NCI-H2029 treated with DMSO at 0.1 percent for 48 hours (cell line): ENCODE data around the gene THOC2.
"Not testable (repeated sequence)": the region's sequence is repeated elsewhere in the genome, so short reads cannot be mapped to it uniquely, and the experiment has no call there.

Experiments
- DNase-seq: peaks from one replicate; lab custom pipeline; 2025; lab: John Stamatoyannopoulos, UW

Gene THOC2

DNA sequence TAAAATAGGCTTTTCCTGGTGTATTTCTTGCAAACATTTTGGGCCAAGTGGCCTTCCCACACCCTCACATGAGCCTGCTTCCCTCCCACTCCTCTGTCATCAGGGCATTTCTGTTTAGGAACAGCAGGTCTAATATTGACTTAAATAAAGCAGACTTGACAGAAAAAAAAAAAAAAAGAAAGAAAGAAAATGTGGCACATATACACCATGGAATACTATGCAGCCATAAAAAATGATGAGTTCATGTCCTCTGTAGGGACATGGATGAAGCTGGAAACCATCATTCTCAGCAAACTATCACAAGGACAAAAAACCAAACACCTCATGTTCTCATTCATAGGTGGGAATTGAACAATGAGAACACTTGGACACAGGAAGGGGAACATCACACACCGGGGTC lies 2.3 kb upstream of the THOC2 start:
- DNase-seq = not testable (repeated sequence)

DNA sequence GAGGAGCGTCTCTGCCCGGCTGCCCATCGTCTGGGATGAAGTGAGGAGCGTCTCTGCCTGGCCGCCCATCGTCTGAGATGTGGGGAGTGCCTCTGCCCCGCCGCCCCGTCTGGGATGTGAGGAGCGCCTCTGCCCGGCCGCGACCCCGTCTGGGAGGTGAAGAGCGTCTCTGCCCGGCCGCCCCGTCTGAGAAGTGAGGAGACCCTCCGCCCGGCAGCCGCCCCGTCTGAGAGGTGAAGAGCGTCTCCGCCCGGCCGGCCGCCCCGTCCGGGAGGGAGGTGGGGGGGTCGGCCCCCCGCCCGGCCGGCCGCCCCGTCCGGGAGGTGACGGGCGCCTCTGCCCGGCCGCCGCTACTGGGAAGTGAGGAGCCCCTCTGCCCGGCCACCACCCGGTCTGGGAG lies 1.2 kb upstream of the THOC2 start:
- not testable (repeated sequence) for DNase-seq

DNA sequence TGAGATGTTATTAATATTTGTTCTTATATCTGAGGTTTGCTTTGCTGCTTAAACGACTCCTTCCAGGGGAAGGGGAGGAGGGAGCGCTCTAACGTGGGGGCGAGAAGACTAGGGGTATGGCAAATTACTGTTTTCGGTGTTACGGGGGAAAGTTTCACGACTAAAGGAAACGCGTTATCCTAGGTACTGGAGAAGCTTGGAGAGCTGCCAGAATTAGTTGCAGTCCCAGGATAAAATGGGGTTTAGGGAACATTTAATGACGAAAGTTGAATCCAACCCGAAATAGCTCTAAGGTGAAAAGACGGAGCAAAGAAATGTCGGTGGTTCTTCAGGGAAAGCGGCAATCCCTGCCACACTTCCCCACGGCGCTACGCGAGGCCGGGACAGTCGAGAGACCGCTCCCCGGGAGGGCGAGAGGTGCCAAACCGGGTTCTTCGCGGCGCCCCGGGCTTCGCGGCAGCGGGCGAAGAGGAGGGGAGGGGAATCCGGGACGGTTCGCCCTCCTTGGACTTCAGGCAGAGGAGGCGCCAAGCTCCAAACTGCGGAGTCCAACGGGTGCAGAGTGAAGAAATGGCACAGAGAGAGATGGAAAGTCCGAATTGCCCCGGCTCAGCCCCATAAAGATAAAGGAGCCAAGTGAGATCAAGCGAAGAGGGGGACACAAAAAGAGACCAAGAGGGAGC lies 724 bp downstream of the THOC2 start:
- no peak for DNase-seq

DNA sequence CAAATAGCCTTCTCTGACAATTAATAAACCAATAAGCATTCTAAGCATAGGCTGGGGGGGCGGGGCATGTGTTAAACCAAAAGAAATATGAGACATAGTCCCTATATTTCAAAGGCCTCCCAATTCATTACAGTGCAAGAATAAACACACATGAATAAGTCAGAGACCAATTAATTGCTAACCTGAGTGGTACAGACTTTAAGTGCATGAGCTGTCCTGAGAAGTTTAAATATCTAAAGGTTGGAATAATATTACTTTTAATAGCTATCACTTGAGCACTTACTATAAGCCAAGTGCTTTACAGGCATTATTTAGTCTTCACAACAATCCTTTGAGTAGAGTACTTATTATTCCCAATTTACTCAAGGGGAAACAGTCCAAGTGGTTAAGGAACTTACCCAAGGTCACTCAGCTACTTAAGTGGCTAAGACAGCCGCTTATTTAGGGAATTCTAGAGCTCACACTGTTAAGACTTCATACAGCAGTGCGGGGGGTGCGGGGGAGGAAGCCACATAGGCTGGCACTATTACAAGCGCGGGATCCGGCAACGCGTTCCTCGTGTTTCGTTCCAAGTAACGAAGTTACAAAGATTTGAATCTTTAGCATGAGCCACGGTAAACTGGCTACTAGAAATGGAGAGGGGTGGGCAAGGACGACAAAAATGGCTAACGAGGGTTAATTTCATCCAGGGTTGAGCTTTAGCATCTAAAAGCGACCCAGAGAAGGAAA lies 1.4 kb downstream of the THOC2 start:
- DNase-seq = peak; percentile 1

DNA sequence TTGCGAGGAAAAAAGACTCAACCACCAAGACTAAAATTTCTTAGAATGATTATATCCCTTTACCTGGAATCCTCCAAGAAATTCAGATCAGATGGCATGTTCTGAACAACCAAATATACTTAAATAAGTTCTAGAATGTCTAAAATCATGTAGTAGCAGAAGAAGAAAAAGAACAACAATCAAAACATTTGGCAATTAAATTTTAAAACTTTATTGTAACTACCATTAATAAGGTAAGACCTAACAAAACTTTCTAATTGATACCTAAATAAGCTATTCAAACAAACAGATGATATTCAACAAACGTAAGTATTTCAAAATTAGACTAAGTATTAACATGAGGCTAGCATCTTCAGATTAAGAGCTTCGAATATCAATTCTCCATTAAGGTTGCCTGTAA lies 4.3 kb downstream of the THOC2 start:
- no peak for DNase-seq

DNA sequence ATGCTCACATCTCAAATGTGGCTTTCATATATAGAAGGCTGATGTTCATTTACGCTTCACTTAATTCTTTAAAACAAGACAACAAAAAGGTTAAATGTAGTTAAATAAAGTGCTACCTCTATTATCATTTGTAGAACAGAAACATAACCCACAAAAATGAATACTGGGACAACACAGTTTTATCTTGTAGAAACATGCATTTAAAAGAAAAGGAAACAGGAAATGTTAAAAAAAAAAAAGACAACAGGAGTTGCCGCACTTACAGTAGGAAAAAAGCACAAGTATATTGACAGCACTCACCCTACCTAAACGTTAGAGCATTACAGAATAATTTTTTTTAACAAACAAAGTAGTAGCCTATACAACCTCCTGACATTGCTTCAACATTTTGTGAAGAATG lies 4.8 kb downstream of the THOC2 start:
- DNase-seq = no peak

DNA sequence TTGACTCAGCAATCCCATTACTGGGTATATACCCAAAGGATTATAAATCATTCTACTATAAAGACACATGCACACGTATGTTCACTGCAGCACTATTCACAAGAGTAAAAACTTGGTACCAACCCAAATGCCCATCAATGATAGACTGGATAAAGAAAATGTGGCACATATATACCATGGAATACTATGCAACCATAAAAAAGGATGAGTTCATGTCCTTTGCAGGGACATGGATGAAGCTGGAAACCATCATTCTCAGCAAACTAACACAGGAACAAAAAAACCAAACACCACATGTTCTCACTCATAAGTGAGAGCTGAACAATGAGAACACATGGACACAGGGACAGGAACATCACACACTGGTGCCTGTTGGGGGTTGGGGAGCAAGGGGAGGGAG lies 10.7 kb downstream of the THOC2 start:
- not testable (repeated sequence) for DNase-seq

DNA sequence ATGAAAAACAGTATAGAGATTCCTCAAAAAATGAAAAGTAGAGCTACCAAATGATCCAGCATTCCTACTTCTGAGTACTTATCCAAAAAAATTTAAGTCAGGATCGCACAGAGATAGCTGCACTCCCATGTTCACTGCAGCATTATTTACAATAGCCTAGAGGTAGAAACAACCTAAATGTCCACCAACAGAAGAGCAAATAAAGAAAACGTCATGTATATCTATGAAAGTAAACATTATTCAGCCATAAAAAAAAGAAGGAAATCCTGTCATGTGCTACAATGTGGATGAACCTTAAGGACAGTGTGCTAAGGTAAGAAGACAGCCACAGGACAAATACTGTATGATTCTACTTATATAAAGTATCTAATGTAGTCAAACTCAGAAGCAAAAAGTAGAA lies 12.4 kb downstream of the THOC2 start:
- peak; percentile 0 for DNase-seq

DNA sequence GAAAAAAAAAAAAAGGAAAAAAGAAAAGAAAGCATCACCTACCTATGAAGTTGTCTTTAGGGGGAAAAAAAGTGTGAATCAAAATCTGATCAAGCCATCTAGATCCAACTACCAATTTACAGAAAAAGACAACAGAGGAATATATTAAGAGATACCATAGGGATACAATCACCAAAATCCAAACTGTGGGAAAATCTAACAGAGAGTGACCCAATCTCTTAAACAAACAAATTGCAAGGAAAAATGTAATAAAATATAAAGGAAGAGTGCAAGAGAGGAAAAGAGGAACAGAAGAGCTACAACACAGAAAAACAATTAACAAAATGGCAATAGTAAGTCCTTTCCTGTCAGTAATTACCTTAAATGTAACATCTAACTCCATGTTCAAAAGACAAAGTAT lies 19.0 kb downstream of the THOC2 start:
- no peak for DNase-seq

DNA sequence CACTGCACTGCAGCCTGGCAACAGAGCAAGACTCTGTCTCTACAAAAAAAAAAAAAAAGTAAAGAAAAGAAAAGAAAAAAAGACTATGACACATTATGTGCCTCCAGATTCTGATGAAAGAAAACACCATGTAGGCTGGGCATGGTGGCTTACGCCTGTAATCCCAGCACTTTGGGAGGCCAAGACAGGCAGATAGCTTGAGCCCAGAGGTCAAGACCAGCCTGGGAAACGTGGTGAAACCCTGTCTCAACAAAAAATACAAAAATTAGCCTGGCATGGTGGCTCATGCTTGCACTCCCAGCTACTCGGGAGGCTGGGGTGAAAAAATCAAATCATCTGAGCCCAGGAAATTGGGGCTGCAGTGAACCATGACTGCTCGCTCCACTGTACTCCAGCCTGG lies 19.4 kb downstream of the THOC2 start:
- DNase-seq = no peak

DNA sequence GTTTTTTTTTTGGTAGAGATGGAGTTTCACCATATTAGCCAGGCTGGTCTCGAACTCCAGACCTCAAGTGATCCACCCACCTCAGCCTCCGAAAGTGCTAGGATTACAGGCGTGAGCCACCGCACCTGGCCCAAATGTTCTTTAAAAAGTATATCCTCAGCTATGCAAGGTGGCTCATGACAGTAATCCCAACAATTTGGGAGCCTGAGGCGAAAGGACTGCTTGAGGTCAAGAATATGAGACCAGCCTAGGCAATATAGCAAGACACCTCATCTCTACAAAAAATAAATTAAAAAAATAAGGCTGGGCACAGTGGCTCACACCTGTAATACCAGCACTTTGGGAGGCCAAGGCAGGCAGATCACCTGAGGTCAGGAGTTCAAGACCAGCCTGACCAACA lies 21.7 kb downstream of the THOC2 start:
- not testable (repeated sequence) for DNase-seq

DNA sequence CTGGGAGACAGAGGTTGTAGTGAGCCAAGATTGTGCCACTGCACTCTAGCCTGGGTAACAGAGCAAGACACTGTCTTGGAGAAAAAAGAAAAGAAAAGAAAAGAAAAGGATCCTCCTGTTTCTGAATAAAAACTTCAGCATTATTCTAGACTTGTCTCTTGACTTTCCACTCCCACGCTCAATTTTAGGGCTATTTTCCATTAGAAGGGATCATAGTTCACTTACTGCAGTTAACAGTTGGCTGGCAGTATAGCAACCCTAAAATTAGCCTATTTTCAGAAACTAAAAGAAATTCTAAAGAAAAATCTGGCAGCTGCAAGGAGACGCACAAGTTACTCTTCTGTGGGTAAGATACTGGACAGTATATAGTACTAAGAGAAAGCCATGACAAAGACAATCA lies 28.1 kb downstream of the THOC2 start:
- DNase-seq = no peak

DNA sequence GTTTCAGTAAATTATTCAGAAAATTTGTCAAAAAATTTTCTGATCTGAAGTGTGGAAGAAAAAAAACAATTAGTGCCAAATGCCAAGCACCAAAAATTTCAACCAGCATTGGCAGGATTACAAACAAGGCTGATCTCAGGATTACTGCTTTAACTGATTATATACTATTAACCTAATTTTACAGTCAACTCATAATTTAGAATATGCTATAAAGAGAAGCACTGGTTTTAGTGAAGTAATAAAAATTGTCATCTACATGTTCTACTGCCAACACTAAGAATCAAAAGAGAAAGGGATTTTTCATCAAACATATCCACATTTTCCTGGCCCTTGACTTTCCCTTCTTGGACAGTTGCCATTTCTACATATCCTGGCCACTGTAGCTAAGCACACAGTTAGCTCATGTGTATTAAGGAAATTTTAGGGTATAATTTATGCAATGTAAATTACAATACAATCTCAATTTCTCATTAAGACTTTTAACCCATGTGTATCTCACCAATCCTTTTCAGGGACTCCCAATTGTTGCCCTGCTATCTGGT lies 33.8 kb downstream of the THOC2 start:
- DNase-seq = peak; percentile 2

DNA sequence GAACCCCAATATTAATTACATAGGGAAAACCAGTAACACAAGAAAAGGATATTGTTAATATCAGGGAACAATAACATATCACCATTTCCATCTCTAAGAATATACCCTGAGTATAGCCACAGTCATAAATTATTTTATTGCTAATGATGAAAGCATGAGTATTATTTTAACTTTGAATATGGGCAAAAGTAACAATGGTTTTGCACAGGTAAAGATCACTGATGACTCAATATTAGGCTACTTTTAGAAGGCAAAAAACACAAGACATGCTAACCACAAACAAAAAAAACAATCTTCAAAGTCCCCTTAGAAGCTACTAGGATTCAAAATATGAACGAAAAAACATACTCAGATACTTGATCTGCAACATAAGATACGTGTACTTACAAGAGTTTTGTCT lies 36.5 kb downstream of the THOC2 start:
- no peak for DNase-seq

DNA sequence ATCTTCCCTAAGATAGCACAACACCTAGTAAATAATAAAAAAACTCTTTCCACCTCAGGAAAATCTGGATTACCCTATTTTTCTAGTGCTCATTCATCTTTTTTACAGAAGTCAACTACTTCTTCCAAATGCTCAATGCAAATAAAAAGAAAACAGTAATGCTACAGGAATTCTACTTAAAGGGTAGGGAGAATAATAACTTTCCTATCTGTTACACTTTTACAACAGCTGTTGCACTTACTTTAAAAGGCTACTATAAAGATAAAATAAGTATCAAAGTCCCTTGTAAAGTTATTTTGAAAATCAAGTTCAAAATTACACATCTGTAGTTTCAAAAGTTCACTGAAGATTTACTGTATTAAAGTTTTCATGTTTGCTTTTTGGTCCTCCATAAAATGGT lies 37.6 kb downstream of the THOC2 start:
- DNase-seq = no peak

DNA sequence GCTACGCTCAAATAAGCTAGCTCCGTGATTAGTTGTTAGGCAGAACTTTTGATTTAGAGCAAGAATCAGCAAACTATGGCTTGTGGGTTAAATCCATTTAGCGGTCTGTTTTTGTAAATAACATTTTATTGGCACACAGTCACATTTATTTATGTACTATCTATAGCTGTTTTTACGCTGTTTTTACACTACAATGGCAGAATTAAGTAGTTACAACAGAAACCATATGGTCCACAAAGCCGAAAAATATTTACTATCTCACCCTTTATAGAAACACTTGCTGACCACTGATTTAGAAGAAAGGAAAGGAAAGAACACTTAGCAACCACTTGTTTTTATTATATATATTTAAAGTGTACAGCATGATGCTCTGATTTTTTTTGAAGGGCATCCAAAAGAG lies 41.1 kb downstream of the THOC2 start:
- no peak for DNase-seq

DNA sequence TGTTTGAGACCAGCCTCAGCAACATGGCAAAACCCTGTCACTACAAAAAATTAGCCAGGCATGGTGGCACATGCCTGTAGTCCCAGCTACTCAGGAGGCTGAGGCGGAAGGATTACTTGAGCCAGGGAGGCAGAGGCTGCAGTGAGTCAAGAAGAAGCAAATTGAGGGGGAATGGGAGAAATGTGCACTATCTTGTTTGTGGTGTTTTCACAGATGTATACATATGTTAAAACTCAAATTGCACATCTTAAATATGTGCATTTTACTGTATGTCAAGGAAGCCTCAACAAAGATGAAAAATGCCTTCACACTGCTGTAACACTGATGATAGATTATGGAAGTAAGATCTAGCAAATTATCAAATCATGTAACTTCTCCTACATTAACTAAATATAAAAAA lies 44.3 kb downstream of the THOC2 start:
- no peak for DNase-seq

DNA sequence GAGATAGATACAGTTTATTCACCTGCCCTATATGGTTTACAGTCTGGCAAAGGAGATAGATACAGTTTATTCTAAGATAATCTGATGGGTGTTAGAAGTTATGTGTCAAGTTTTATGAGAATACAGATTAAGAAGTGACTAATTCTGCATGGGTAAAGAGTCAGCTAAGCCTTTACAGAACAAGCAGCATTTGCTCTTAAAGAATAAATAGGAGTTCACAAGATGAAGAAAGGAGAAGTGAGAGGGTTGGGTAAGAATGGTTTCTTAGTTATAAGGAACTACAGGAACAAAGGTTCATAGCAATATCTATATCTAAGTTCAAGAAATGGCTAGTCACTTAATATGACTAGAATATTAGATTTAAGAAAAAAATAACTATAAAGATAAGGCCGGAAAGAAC lies 47.6 kb downstream of the THOC2 start:
- no peak for DNase-seq

DNA sequence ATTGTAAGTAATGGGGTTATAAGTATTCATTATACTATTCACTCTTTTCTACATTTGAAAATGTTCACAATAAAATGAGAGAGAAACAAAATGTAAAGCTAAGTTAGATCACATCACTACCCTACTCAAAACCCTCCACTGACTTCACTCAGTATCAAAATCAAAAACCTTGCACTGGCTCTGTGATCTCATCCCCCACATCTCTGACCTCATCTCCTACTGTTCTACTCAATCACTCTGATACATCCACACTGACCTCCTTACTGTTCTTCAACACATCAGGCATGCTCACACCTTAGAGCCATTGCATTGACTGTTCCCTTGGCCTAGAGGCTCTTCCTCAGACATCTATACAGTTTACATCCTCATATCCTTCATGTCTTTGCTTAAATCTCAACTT lies 50.7 kb downstream of the THOC2 start:
- DNase-seq = no peak

DNA sequence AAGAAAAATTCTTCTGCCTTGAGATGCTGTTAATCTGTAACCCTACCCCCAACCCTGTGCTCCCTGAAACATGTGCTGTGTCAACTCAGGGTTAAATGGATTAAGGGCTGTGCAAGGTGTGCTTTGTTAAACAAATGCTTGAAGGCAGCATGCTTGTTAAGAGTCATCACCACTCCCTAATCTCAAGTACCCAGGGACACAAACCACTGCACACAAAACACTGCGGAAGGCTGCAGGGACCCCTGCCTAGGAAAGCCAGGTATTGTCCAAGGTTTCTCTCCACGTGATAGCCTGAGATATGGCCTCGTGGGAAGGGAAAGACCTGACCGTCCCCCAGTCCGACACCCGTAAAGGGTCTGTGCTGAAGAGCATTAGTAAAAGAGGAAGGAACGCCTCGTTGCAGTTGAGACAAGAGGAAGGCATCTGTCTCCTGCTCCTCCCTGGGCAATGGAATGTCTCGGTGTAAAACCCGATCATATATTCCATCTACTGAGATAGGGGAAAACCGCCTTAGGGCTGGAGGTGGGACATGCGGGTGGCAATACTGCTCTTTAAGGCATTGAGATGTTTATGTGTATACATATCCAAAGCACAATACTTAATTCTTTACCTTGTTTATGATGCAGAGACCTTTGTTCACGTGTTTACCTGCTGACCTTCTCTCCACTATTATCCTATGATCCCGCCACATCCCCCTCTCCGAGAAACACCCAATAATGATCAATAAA lies 53.0 kb downstream of the THOC2 start:
- DNase-seq = not testable (repeated sequence)

DNA sequence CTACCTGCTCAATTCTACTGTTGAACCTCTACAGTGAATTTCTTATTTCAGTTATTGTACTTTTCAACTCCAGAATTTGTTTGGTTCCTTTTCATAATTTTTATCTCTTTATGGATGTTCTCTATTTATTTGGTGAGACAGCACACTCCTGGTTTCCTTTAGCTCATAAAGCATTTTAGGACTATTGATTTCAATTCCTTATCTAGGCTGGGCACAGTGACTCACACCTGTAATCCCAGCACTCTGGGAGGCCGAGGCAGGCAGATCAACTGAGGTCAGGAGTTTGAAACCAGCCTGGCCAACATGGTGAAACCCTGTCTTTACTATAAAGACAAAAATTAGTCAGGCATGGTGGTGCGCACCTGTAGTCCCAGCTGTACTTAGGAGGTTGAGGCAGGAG lies 57.7 kb downstream of the THOC2 start:
- no peak for DNase-seq

DNA sequence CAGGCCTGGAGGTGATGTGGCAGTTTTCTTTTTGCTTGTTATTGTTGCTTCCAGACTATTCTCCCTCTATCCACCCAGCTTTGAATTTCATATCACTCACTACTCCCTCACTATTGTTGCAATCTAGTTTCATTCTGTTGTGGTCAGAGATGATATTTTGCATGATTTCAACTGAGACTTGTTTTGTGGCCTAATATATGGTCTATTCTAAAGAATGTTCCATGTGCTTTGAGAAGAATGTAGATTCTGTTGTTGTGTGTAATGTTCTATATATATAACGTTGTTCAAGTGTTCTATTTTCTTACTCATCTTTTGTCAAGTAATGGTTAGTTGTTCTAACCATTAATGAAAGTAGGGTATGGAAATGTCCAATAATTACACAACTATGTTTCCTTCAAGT lies 59.0 kb downstream of the THOC2 start:
- no peak for DNase-seq

DNA sequence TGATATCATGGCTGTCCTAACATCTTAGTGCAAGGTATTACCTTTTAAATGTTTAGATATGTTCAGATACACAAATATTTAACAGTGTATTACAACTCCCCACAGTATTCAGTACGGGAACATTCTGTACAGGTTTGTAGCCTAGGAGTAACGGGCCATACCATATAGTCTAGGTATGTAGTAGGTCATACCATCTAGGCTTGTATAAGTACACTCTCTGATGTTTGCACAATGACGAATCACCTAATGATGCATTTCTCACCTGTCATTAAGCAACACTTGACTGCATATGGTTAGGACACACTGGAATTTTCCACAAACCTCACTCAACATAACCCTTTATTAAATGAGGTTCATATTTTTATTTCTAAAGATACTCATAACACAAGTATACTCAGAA lies 67.7 kb downstream of the THOC2 start:
- peak; percentile 0 for DNase-seq
